ENCODE measurements around the gene ZNF331.

The ZNF331 gene

DNA sequence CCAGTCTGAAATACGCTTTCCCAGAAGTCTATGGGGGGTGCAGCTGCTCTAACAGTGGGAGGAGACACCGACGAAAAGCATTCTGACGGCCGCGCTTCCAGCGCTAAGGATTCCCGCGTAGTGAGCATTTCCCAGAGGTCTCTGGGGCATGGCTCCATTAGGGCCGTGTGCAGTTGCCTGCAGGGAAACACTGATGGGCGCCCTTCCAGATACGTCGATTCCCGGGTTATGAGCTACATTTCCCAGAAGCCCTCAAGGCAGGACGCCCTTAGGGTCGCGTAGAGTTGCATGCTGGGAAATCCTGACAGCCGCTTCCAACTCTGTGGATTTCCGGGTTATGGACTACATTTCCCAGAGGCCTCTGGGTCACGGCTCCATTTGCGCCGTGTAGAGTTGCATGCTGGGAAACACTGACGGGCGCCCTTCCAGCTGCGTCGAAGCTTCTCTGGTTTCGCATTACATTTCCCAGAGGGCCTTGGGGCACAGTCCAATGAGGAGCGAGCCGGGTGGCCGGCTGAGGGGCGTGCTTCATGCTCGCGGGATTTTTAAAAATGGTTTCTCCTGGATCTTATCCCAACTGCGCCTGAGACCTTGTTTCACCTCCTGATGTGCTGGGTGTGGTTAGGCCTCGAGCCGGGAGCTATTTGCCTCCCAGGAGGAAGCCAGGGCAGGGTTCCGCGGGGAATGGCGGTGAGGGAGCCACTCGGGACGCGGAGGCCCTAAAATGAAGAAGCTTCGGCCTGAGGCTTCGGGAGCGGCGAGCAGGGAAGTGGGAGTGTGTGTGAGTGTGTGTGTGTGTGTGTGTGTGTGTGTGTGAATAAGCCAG is 17.2 kb upstream of the ZNF331 start (continued):
- TF ChIP-seq ZNF510 (tag by site-specific recombination; IDR thresholded peaks at IDR 0.05; ENCODE audit: insufficient replicate concordance), result no peak
- no peak for TF ChIP-seq ZNF645 (tag by site-specific recombination; IDR thresholded peaks at IDR 0.05)
- TF ChIP-seq ZFP41 (tag by site-specific recombination; IDR thresholded peaks at IDR 0.05; ENCODE audit: borderline replicate concordance), result no peak
- no peak; the same call in 1 of the 2 replicates for TF ChIP-seq MZF1 (tag by site-specific recombination; IDR thresholded peaks at IDR 0.05; ENCODE audit: borderline replicate concordance)
- no peak for TF ChIP-seq ZNF670 (tag by site-specific recombination; IDR thresholded peaks at IDR 0.05; ENCODE audit: low read depth)
- peak; percentile 90 for TF ChIP-seq ZBTB20 (tag by site-specific recombination; IDR thresholded peaks at IDR 0.05)
- no peak for TF ChIP-seq ZNF248 (tag by site-specific recombination; IDR thresholded peaks at IDR 0.05)

- H3K9me3 ChIP-seq (ENCODE audit: control insufficient read depth, insufficient read depth, low read depth, low read length), result no peaks in the 10 kb centered on the region
- peaks cover 8 to 20% of the 10 kb centered on the region in 2 experiments for H3K36me3 ChIP-seq (ENCODE audit: control insufficient read depth in 2 of 2, insufficient read depth in 1 of 2, low read length in 2 of 2)
- peak overlapping the region; percentile 50; the same call in 1 of the 2 replicates for H3K27ac ChIP-seq (ENCODE audit: extremely low read depth, low read depth, low read length)
- POLR2A ChIA-PET, result interaction anchor here (0.6 to 1.7 kb wide), 9 partner anchors 11 to 833 kb away, joined by 3 to 17 read pairs (median 4); partner anchors contain the start of genes ZNF331 and ZNF765
- no peaks in the 10 kb centered on the region for H3K4me1 ChIP-seq (ENCODE audit: control insufficient read depth, insufficient read depth, low read length)
- peak overlapping the region; percentile 65 for H3K4me3 ChIP-seq (ENCODE audit: low read depth, low read length)
- CTCF ChIA-PET, result interaction anchor here (1.2 kb wide), 1 partner anchor 9 kb away, joined by 4 read pairs; no protein-coding TSS in a partner anchor
- TF ChIP-seq ZNF626 (tag by site-specific recombination; IDR thresholded peaks at IDR 0.05) (no peak), ZBTB7A (tag by site-specific recombination; IDR thresholded peaks at IDR 0.05; ENCODE audit: low read depth) (no peak), ZEB2 (tag by site-specific recombination; IDR thresholded peaks at IDR 0.05) (no peak), ZNF221 (tag by site-specific recombination; IDR thresholded peaks at IDR 0.05; ENCODE audit: borderline replicate concordance) (no peak), ZSCAN16 (tag by site-specific recombination; IDR thresholded peaks at IDR 0.05) (no peak), ZNF394 (tag by site-specific recombination; IDR thresholded peaks at IDR 0.05; ENCODE audit: borderline replicate concordance) (no peak), MYNN (tag by site-specific recombination; IDR thresholded peaks at IDR 0.05; ENCODE audit: borderline replicate concordance) (no peak), SP7 (tag by site-specific recombination; IDR thresholded peaks at IDR 0.05) (no peak), ZNF558 (tag by site-specific recombination; IDR thresholded peaks at IDR 0.05) (no peak), ZNF335 (tag by site-specific recombination; conservative IDR thresholded peaks at IDR 0.05) (no peak), GFI1B (tag by site-specific recombination; IDR thresholded peaks at IDR 0.05) (no peak), ZNF132 (tag by site-specific recombination; IDR thresholded peaks at IDR 0.05; ENCODE audit: borderline replicate concordance) (no peak), ZNF692 (tag by site-specific recombination; IDR thresholded peaks at IDR 0.05) (no peak), ZNF548 (tag by site-specific recombination; IDR thresholded peaks at IDR 0.05) (no peak), YY2 (tag by site-specific recombination; IDR thresholded peaks at IDR 0.05) (peak; percentile 0; the same call in 1 of the 2 replicates), ZSCAN23 (tag by site-specific recombination; IDR thresholded peaks at IDR 0.05) (no peak), ZNF184 (tag by site-specific recombination; IDR thresholded peaks at IDR 0.05) (no peak), ZNF501 (tag by site-specific recombination; IDR thresholded peaks at IDR 0.05) (0 out of 2 replicates have a peak, but pooled peaks have one; percentile 8), FEZF1 (tag by site-specific recombination; IDR thresholded peaks at IDR 0.05) (no peak), ZNF830 (tag by site-specific recombination; IDR thresholded peaks at IDR 0.05; ENCODE audit: low read depth) (no peak), ZNF302 (tag by site-specific recombination; IDR thresholded peaks at IDR 0.05; ENCODE audit: low read depth) (no peak)
- TF ChIP-seq, protein P1, sequence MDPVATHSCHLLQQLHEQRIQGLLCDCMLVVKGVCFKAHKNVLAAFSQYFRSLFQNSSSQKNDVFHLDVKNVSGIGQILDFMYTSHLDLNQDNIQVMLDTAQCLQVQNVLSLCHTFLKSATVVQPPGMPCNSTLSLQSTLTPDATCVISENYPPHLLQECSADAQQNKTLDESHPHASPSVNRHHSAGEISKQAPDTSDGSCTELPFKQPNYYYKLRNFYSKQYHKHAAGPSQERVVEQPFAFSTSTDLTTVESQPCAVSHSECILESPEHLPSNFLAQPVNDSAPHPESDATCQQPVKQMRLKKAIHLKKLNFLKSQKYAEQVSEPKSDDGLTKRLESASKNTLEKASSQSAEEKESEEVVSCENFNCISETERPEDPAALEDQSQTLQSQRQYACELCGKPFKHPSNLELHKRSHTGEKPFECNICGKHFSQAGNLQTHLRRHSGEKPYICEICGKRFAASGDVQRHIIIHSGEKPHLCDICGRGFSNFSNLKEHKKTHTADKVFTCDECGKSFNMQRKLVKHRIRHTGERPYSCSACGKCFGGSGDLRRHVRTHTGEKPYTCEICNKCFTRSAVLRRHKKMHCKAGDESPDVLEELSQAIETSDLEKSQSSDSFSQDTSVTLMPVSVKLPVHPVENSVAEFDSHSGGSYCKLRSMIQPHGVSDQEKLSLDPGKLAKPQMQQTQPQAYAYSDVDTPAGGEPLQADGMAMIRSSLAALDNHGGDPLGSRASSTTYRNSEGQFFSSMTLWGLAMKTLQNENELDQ (tag by site-specific recombination; IDR thresholded peaks at IDR 0.05; ENCODE audit: low read depth), result no peak
Measured at GRCh38 chr19:53521373-53522202, 16.4 kb upstream of the ZNF331 start.
